HG03439 (cell line): ENCODE data around the gene PARD3B.

Experiments
- ATAC-seq: cut with Tn5 transposase; IDR thresholded peaks from one replicate; pipeline ENCODE4 v1.9.1; 2021; ENCODE audit warnings: mild to moderate bottlenecking, moderate library complexity; ENCODE audit not compliant: unreplicated experiment

PARD3B gene

GRCh38 chr2:205034034-205034433 is 488.8 kb downstream of the PARD3B start:
- ATAC-seq, result no peak

- ATAC-seq, result no peak
These were observed 495.0 kb downstream of the PARD3B start for GRCh38 chr2:205040323-205040722.

- ATAC-seq, result no peak
These were observed 496.3 kb downstream of the PARD3B start for GRCh38 chr2:205041472-205042130.

- ATAC-seq, result no peak
These were observed 498.0 kb downstream of the PARD3B start for GRCh38 chr2:205043285-205043684.

GRCh38 chr2:205045706-205046105 is 500.4 kb downstream of the PARD3B start:
- no peak for ATAC-seq

- ATAC-seq, result no peak
These were observed 502.1 kb downstream of the PARD3B start for GRCh38 chr2:205047273-205047839.

- ATAC-seq, result no peak
These were observed 506.1 kb downstream of the PARD3B start for GRCh38 chr2:205051417-205051816.

GRCh38 chr2:205052781-205053180 is 507.5 kb downstream of the PARD3B start:
- ATAC-seq, result no peak

- no peak for ATAC-seq
These were observed 508.6 kb downstream of the PARD3B start for GRCh38 chr2:205053827-205054410.

GRCh38 chr2:205054789-205055188 is 509.5 kb downstream of the PARD3B start:
- ATAC-seq, result no peak

- ATAC-seq, result no peak
These were observed 510.0 kb downstream of the PARD3B start for GRCh38 chr2:205055251-205055650.

- ATAC-seq, result no peak
These were observed 510.9 kb downstream of the PARD3B start for GRCh38 chr2:205056151-205056561.

GRCh38 chr2:205058409-205058808 is 513.1 kb downstream of the PARD3B start:
- no peak for ATAC-seq

GRCh38 chr2:205060269-205060668 is 515.0 kb downstream of the PARD3B start:
- ATAC-seq, result no peak

- no peak for ATAC-seq
These were observed 520.8 kb downstream of the PARD3B start for GRCh38 chr2:205066081-205066480.

GRCh38 chr2:205069928-205070327 is 524.7 kb downstream of the PARD3B start:
- no peak for ATAC-seq

- no peak for ATAC-seq
These were observed 525.6 kb downstream of the PARD3B start for GRCh38 chr2:205070889-205071288.

- no peak for ATAC-seq
These were observed 528.3 kb downstream of the PARD3B start for GRCh38 chr2:205073433-205074020.

GRCh38 chr2:205076405-205076804 is 531.1 kb downstream of the PARD3B start:
- ATAC-seq, result no peak

GRCh38 chr2:205077159-205077558 is 531.9 kb downstream of the PARD3B start:
- ATAC-seq, result no peak

- no peak for ATAC-seq
These were observed 533.5 kb downstream of the PARD3B start for GRCh38 chr2:205078762-205079161.

- ATAC-seq, result no peak
These were observed 533.9 kb downstream of the PARD3B start for GRCh38 chr2:205079173-205079572.
